GM12878 (cell line): ENCODE results near the gene PC. TPM values are rescaled to one million over a fixed set of nuclear protein-coding genes. Genes with fewer than 3 reads are reported as not detected.

Source experiments
- BACH1 ChIP-seq: fragments of 450-650 bp; IDR thresholded peaks from 2 replicates; pipeline ENCODE4 v1.6.1; 2017; ENCODE audit warnings: mild to moderate bottlenecking, borderline replicate concordance
- BHLHE40 ChIP-seq, 2 experiments: fragments of 450-650 bp in 1 of 2; IDR thresholded peaks; 2 replicates each; pipeline ENCODE4 v1.6.1; 2011 to 2017; ENCODE audit warnings: low read depth in 2 of 2, borderline replicate concordance in 1 of 2, improper control_type of control experiment in 1 of 2, low read length in 1 of 2, mild to moderate bottlenecking in 1 of 2
- BMI1 ChIP-seq: fragments of 450-650 bp; IDR thresholded peaks from 2 replicates; pipeline ENCODE4 v1.6.1; 2016; ENCODE audit warnings: mild to moderate bottlenecking, moderate library complexity, borderline replicate concordance
- CEBPB ChIP-seq, 2 experiments: fragments of 150-350 bp in 1 of 2; IDR thresholded peaks; 2 replicates each; pipeline ENCODE4 v1.6.1; 2012 to 2014; ENCODE audit warnings: low read depth in 2 of 2, low read length in 2 of 2, borderline replicate concordance in 1 of 2, inconsistent platforms in 1 of 2
- CREM ChIP-seq: IDR thresholded peaks from 2 replicates; pipeline ENCODE4 v1.6.1; 2014; ENCODE audit warnings: antibody characterized with exemption, low read depth
- EGR1 ChIP-seq, 2 experiments: IDR thresholded peaks; 1 replicate in 1 of 2; 2 replicates in 1 of 2; pipeline ENCODE4 v1.6.1; 2011 to 2012; ENCODE audit warnings: low read depth in 2 of 2, low read length in 2 of 2, borderline replicate concordance in 1 of 2, mild to moderate bottlenecking in 1 of 2, moderate library complexity in 1 of 2
- FOS ChIP-seq: IDR thresholded peaks from 3 replicates; pipeline ENCODE4 v1.6.1; 2011; ENCODE audit warnings: borderline replicate concordance; ENCODE audit not compliant: insufficient read length; ENCODE audit errors: extremely low read depth
- HDAC2 ChIP-seq: fragments of 200-600 bp; sonication (generic); IDR thresholded peaks from 2 replicates; pipeline ENCODE4 v1.6.1; 2017
- JUNB ChIP-seq: IDR thresholded peaks from 2 replicates; pipeline ENCODE4 v1.6.1; 2016; ENCODE audit warnings: antibody characterized with exemption, mild to moderate bottlenecking
- MEF2A ChIP-seq: IDR thresholded peaks from 2 replicates; pipeline ENCODE4 v1.6.1; 2011; ENCODE audit warnings: low read depth, mild to moderate bottlenecking, low read length, moderate library complexity; ENCODE audit not compliant: insufficient read depth
- MLLT1 ChIP-seq: fragments of 450-650 bp; IDR thresholded peaks from 2 replicates; pipeline ENCODE4 v1.6.1; 2016; ENCODE audit warnings: mild to moderate bottlenecking
- NFIC ChIP-seq: IDR thresholded peaks from 2 replicates; pipeline ENCODE4 v1.6.1; 2012; ENCODE audit warnings: low read depth, mild to moderate bottlenecking, inconsistent platforms, low read length, moderate library complexity
- POLR2A ChIP-seq: IDR thresholded peaks from 2 replicates; pipeline ENCODE4 v1.6.1; 2011; ENCODE audit warnings: low read depth, mild to moderate bottlenecking, low read length
- POLR2AphosphoS5 ChIP-seq: IDR thresholded peaks from 2 replicates; pipeline ENCODE4 v1.6.1; 2011; ENCODE audit warnings: mild to moderate bottlenecking, low read length, inconsistent platforms
- SIX5 ChIP-seq: IDR thresholded peaks from 2 replicates; pipeline ENCODE4 v1.6.1; 2011; ENCODE audit warnings: mild to moderate bottlenecking, low read depth, low read length, moderate library complexity; ENCODE audit not compliant: severe bottlenecking
- SKIL ChIP-seq: fragments of 450-650 bp; IDR thresholded peaks from 2 replicates; pipeline ENCODE4 v1.6.1; 2017; ENCODE audit warnings: mild to moderate bottlenecking, low read depth, inconsistent platforms; ENCODE audit not compliant: poor library complexity, severe bottlenecking
- SMAD1 ChIP-seq: fragments of 450-650 bp; IDR thresholded peaks from 2 replicates; pipeline ENCODE4 v1.6.1; 2018; ENCODE audit warnings: mild to moderate bottlenecking, low read depth; ENCODE audit not compliant: partially characterized antibody
- SPI1 ChIP-seq: IDR thresholded peaks from 2 replicates; pipeline ENCODE4 v1.6.1; 2011; ENCODE audit warnings: low read depth, mild to moderate bottlenecking, low read length, moderate library complexity, borderline replicate concordance; ENCODE audit not compliant: insufficient read depth
- TBL1XR1 ChIP-seq: IDR thresholded peaks from 2 replicates; pipeline ENCODE4 v1.6.1; 2012; ENCODE audit warnings: low read depth, low read length, improper control_type of control experiment
- TCF3 ChIP-seq: IDR thresholded peaks from 2 replicates; pipeline ENCODE4 v1.6.1; 2012; ENCODE audit warnings: low read depth, mild to moderate bottlenecking, low read length, borderline replicate concordance; ENCODE audit not compliant: insufficient read depth
- USF1 ChIP-seq: IDR thresholded peaks from 2 replicates; pipeline ENCODE4 v1.6.1; 2011; ENCODE audit warnings: borderline replicate concordance, low read depth, mild to moderate bottlenecking, moderate library complexity, mixed read lengths, low read length; ENCODE audit not compliant: insufficient read depth; ENCODE audit errors: extremely low read length
- ZBED1 ChIP-seq: IDR thresholded peaks from 2 replicates; pipeline ENCODE4 v1.6.1; 2016; ENCODE audit warnings: borderline replicate concordance
- ZNF622 ChIP-seq: fragments of 450-650 bp; IDR thresholded peaks from 2 replicates; pipeline ENCODE4 v1.6.1; 2017; ENCODE audit warnings: mild to moderate bottlenecking, inconsistent platforms
- polyA plus RNA-seq, 11 experiments: library from polyadenylated mRNA; depleted of rRNA in 4 of 11; unstranded in 6 of 11; stranded (reverse) in 5 of 11; fragments of >200 nt; fragmentation: Nextera tagmentation in 4 of 11; fragmentation: Illumina TruSeq in 1 of 11; extraction: Ambion mirVana in 4 of 11; extraction: Trizol in 1 of 11; gene quantifications; 1 replicate in 1 of 11; 2 replicates in 10 of 11; pipeline versions ENCODE4 v1.2.1 to v1.2.3, GENCODE V29; 2011 to 2016; ENCODE audit warnings: inconsistent platforms in 2 of 11, missing spikeins in 2 of 11, low read depth in 1 of 11
- total RNA-seq, 4 experiments: library from RNA; depleted of rRNA in 3 of 4; stranded (reverse); fragments of >200 nt in 3 of 4; fragmentation: Illumina TruSeq in 1 of 4; extraction: Trizol in 1 of 4; gene quantifications; 2 replicates each; pipeline versions ENCODE4 v1.2.1 to v1.2.3, GENCODE V29; 2013 to 2021

PC gene
- total and polyA plus RNA-seq, 10 of the 15 experiments (the other 5 are each of a cell fraction or from before 2014, with no cell fraction given): 0.22 to 10.3 (median 4.5) TPM

GRCh38 chr11:66842896-66843775 is 115.0 kb downstream of the PC start, which contains the start of gene RCE1 (continued):
- TF ChIP-seq SKIL (no peak), USF1 (no peak), BACH1 (peak; percentile 88), BHLHE40 (IDR thresholded peaks at IDR 0.05; ENCODE audit: borderline replicate concordance in 1 of 2, low read depth in 2 of 2, low read length in 1 of 2) (peak; percentile 22 to 69; a peak in 1 of 4 replicates), SIX5 (peak; percentile 57), MLLT1 (no peak), NFIC (no peak), FOS (no peak), MEF2A (no peak), TBL1XR1 (no peak), CREM (peak; percentile 99), JUNB (no peak), EGR1 (IDR thresholded peaks at IDR 0.05; ENCODE audit: borderline replicate concordance in 1 of 2, low read depth in 2 of 2, low read length in 2 of 2) (peak in 1 of 2 experiments; percentile 78; a peak in 2 of 3 replicates), SPI1 (no peak), CEBPB (IDR thresholded peaks at IDR 0.05; ENCODE audit: borderline replicate concordance in 1 of 2, low read depth in 2 of 2, low read length in 2 of 2) (no peak), ZBED1 (no peak; the same call in 1 of the 2 replicates), POLR2A (peak; percentile 96), ZNF622 (no peak), HDAC2 (no peak), TCF3 (peak; percentile 69; the same call in 1 of the 2 replicates), POLR2AphosphoS5 (peak; percentile 92), SMAD1 (no peak), BMI1 (no peak)
